Measurements from ENCODE around the gene XAF1. TPM values are rescaled to one million over a fixed set of nuclear protein-coding genes. Genes with fewer than 3 reads are reported as not detected.

The XAF1 gene
- total RNA-seq, 4 donors from 2014 or later, result 11.0 to 40.9 (median 19.1) TPM

DNA sequence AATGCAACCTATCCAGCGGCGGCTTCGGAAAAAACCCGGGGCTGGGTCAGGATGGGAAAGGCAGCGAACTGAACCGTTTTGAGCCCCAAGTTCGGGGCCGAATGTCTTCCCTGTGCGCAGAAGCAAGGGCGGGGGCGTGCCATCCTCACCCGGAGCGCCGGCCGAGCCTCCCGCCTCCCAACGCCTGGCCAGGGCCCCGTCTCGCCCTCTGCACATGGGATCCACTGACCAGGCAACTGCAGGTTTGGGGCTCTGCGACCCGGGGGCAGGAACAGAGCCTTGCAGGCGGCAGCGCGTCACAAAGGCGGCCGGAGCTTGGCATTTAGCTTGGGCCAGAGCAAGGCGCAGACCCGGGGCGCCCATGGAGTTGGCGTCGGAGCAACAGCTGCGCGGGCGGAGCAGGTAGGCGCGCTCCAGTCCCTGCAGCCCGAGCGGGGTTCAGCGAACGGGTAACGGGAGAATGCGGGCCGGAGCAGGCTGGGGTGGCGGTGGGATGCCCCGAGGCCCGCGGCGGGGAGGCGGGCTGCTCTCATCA, 20.1 kb downstream of the XAF1 start, which contains the start of gene FBXO39:
Gene FBXO39 (plus strand): TSS at position 345 of the 535 bp plus-strand sequence. CDS start 3,654 bp downstream, outside the sequence.
- TF ChIP-seq EP300 (IDR thresholded peaks at IDR 0.05) (no peak), POLR2AphosphoS5 (IDR thresholded peaks at IDR 0.05) (no peak), POLR2A (IDR thresholded peaks at IDR 0.05) (no peak)
- TF ChIP-seq, protein P1, sequence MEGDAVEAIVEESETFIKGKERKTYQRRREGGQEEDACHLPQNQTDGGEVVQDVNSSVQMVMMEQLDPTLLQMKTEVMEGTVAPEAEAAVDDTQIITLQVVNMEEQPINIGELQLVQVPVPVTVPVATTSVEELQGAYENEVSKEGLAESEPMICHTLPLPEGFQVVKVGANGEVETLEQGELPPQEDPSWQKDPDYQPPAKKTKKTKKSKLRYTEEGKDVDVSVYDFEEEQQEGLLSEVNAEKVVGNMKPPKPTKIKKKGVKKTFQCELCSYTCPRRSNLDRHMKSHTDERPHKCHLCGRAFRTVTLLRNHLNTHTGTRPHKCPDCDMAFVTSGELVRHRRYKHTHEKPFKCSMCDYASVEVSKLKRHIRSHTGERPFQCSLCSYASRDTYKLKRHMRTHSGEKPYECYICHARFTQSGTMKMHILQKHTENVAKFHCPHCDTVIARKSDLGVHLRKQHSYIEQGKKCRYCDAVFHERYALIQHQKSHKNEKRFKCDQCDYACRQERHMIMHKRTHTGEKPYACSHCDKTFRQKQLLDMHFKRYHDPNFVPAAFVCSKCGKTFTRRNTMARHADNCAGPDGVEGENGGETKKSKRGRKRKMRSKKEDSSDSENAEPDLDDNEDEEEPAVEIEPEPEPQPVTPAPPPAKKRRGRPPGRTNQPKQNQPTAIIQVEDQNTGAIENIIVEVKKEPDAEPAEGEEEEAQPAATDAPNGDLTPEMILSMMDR (IDR thresholded peaks at IDR 0.05), result no peak
- Histone ChIP-seq H3K27me3 (peaks cover 62% of the 10 kb centered on the region), H3K36me3 (peaks cover 0 to 34% of the 10 kb centered on the region in 2 donors), H3K27ac (no peak within 1 kb of the TSS), H3K4me1 (peaks cover 0 to 11% (median 0%) of the 10 kb centered on the region in 3 donors), H3K9me3 (peaks cover 0 to 61% (median 0%) of the 10 kb centered on the region in 3 donors), H3K4me3 (peak within 1 kb of the TSS in 1 of 2 donors; percentile 6)
- 2 to 3% methylated on average over 5 to 10 of the region's 49 CpGs for WGBS, 2 donors (ENCODE audit: low coverage in 1 of 2)
- ATAC-seq, result no peak

DNA sequence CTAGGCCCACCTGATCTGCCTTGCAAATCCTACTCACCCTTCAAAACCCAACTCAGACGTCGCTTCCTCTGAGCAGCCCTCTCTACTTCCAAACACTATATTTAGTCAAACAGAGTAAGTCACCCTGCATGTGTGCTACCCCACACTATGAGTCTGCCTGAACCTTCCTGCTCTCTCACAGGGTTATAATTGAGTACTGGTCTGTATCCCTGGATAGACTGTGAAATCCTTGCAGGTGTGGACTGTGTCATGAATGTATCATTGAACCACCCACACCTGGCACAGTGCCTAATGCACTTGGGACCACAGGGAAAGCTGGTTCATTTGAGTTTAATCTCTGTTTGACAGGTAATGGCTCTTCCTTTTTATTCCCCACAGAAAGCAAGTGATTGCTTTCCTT, 23.6 kb downstream of the XAF1 start:
- TF ChIP-seq EP300 (IDR thresholded peaks at IDR 0.05) (no peak), POLR2A (IDR thresholded peaks at IDR 0.05) (no peak), POLR2AphosphoS5 (IDR thresholded peaks at IDR 0.05) (no peak)
- TF ChIP-seq, protein P1 (IDR thresholded peaks at IDR 0.05), result no peak
- H3K4me1 ChIP-seq, result peaks cover 0 to 11% (median 0%) of the 10 kb centered on the region in 3 donors

DNA sequence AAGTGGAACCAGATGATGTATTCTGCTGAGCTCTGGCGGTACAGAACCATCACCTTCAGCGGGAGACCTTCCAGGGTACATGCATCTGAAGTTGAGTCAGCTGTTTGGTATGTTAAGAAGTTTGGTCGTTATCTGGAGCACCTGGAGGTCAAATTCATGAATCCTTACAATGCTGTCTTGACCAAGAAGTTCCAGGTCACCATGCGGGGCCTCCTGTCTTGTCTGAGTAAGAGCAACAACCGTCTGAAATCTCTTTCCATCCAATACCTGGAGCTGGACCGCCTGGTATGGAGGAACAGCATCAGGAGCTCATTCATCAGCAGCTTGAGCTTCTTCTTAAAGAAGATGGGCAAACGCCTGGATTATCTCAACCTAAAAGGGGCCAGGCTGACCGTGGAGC, 24.2 kb downstream of the XAF1 start:
- Histone ChIP-seq H3K4me3 (no peak overlapping the region), H3K27ac (no peak overlapping the region), H3K4me1 (peaks cover 0 to 11% (median 0%) of the 10 kb centered on the region in 3 donors), H3K36me3 (no peaks in the 10 kb centered on the region), H3K27me3 (peaks cover 72% of the 10 kb centered on the region), H3K9me3 (peaks cover 0 to 26% (median 0%) of the 10 kb centered on the region in 3 donors)
- ATAC-seq, result no peak
- TF ChIP-seq EP300 (IDR thresholded peaks at IDR 0.05) (no peak), POLR2AphosphoS5 (IDR thresholded peaks at IDR 0.05) (no peak), POLR2A (IDR thresholded peaks at IDR 0.05) (no peak)
- TF ChIP-seq, protein P1 (IDR thresholded peaks at IDR 0.05), result no peak
- 43 to 86% methylated on average over 1 to 5 of the region's 8 CpGs for WGBS, 2 donors (ENCODE audit: low coverage in 1 of 2)

More for the DNA sequence above, 23.6 kb downstream of the XAF1 start:
- peaks cover 76% of the 10 kb centered on the region for H3K27me3 ChIP-seq
- H3K27ac ChIP-seq, result no peak overlapping the region
- no peaks in the 10 kb centered on the region for H3K36me3 ChIP-seq
- peaks cover 0 to 28% (median 0%) of the 10 kb centered on the region in 3 donors for H3K9me3 ChIP-seq
- no peak overlapping the region for H3K4me3 ChIP-seq
- ATAC-seq, result no peak
- WGBS, 2 donors (ENCODE audit: low coverage in 1 of 2), result 53 to 58% methylated on average over 2 of the region's 2 CpGs

DNA sequence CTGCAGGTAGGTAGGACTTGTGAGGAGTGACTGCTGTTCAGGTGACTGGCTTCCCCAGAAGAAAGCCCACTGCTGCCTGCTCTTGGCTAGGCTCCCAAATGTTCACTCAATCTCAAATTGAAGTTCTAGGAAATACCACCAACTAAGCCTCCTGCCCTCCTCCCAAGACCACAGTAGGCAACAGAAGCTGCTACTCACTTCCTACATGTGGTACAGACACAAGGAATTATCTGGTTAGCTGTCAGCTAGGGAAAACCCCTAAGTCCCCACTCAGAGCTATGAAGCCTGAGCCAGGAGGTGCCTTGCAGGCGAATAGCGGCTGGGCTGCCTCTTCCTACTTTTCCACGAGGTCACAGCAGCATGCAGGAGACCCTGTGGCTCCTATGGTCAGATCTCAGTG, 25.0 kb downstream of the XAF1 start:
- 43% methylated on average over 1 of the region's 3 CpGs; no CpG with 5 or more reads in 1 of the 2 donors for WGBS, 2 donors (ENCODE audit: low coverage in 1 of 2)
- no peak for ATAC-seq
- peaks cover 0 to 26% (median 0%) of the 10 kb centered on the region in 3 donors for H3K9me3 ChIP-seq

More for the DNA sequence above, 25.0 kb downstream of the XAF1 start:
- Histone ChIP-seq H3K4me3 (no peak overlapping the region), H3K27me3 (peaks cover 72% of the 10 kb centered on the region), H3K36me3 (no peaks in the 10 kb centered on the region), H3K27ac (no peak overlapping the region), H3K4me1 (peaks cover 0 to 6% (median 0%) of the 10 kb centered on the region in 3 donors)
- TF ChIP-seq, protein P1 (IDR thresholded peaks at IDR 0.05), result no peak
- TF ChIP-seq POLR2AphosphoS5 (IDR thresholded peaks at IDR 0.05), result no peak

Measured in gastroesophageal sphincter (tissue), 4 donors.